Muscle of leg (tissue), 11 donors: Measurements from ENCODE around the gene YARS1. TPM values are rescaled to one million over a fixed set of nuclear protein-coding genes. Genes with fewer than 3 reads are reported as not detected.

Experiments
- DNase-seq: peaks from one replicate; pipeline ENCODE4 v3.0.0; 2013
- H3K27ac ChIP-seq: one replicate; pipeline ENCODE4 v1.5.1; 2013; ENCODE audit warnings: mild to moderate bottlenecking, low read length, control low read depth
- H3K27me3 ChIP-seq: one replicate; pipeline ENCODE4 v1.6.1; 2013; ENCODE audit warnings: low read length; ENCODE audit not compliant: control insufficient read depth, insufficient read depth
- H3K36me3 ChIP-seq: one replicate; pipeline ENCODE4 v1.6.1; 2013; ENCODE audit warnings: low read length; ENCODE audit not compliant: control insufficient read depth, insufficient read depth
- H3K4me1 ChIP-seq: one replicate; pipeline ENCODE4 v1.6.1; 2013; ENCODE audit warnings: low read length; ENCODE audit not compliant: control insufficient read depth, insufficient read depth
- H3K4me3 ChIP-seq: one replicate; pipeline ENCODE4 v1.5.1; 2013; ENCODE audit warnings: low read length, control low read depth
- H3K9me3 ChIP-seq: replicated peaks from 2 replicates; pipeline ENCODE4 v1.6.1; 2013; ENCODE audit warnings: low read depth, low read length; ENCODE audit not compliant: control insufficient read depth
- WGBS: methylation state at CpG from one replicate; pipeline ENCODE4 v1.1.5; 2013; ENCODE audit warnings: missing lambda C conversion rate; ENCODE audit not compliant: insufficient coverage; 5-methylcytosine and 5-hydroxymethylcytosine counted together
- polyA plus RNA-seq, 8 donors: library from polyadenylated mRNA; unstranded; fragments of 120-200 nt; gene quantifications; one replicate each; pipeline versions ENCODE4 v1.2.1 to v1.2.3, GENCODE V29; 2013; ENCODE audit warnings: inconsistent platforms in 1 of 8, low replicate concordance in 1 of 8; ENCODE audit not compliant: insufficient read length in 8 of 8, insufficient read depth in 1 of 8
- total RNA-seq: library from RNA; stranded (reverse); fragments of 120-200 nt; gene quantifications from one replicate; pipeline ENCODE4 v1.2.4, GENCODE V29; 2013

The YARS1 gene
- total and polyA plus RNA-seq, 9 donors: 35.3 to 56.7 (median 43.4) TPM

DNA sequence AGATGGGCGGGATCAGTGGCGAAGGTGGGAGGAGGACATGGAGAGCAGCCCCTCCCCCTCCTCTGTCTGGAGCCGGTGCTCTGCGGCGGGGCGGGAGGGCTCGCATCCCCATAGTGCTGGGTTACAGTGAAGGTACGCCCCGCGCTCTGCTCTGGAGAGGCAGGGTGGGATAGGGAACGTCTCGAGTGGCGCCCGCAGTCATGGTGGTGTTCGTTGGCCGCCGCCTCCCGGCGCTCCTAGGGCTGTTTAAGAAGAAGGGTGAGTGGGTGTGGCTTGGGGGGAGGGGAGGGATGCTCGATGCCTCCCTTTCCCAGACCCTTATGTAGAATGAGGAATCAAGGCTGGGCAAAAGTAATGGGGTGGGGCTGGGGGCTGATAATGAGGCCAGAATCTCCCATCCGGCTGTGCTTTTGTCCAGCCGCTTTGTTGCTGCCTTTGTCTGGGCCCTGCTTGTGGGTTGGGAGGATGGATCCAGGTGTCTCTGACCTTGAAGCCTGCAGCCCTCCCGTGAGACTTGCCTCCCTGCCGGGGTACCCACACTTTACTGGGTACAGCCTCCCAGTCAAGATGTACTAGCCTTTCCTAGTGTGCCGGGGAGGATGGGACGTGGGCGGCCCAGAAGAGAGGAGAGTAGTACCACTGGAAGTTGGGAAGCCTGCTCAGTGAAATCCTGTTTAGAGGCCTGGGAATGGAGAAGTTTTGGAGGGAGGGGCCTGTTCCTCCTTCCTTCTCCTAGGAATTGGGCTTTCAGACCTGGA is 51.4 kb downstream of the YARS1 start:
- DNase-seq: no peak
- Histone ChIP-seq H3K27ac (no peak overlapping the region), H3K4me3 (no peak overlapping the region), H3K27me3 (no peaks in the 10 kb centered on the region), H3K9me3 (no peaks in the 10 kb centered on the region), H3K4me1 (peaks cover 39% of the 10 kb centered on the region), H3K36me3 (peaks cover 18% of the 10 kb centered on the region)
- WGBS: 21% methylated on average over 17 of the region's 27 CpGs

DNA sequence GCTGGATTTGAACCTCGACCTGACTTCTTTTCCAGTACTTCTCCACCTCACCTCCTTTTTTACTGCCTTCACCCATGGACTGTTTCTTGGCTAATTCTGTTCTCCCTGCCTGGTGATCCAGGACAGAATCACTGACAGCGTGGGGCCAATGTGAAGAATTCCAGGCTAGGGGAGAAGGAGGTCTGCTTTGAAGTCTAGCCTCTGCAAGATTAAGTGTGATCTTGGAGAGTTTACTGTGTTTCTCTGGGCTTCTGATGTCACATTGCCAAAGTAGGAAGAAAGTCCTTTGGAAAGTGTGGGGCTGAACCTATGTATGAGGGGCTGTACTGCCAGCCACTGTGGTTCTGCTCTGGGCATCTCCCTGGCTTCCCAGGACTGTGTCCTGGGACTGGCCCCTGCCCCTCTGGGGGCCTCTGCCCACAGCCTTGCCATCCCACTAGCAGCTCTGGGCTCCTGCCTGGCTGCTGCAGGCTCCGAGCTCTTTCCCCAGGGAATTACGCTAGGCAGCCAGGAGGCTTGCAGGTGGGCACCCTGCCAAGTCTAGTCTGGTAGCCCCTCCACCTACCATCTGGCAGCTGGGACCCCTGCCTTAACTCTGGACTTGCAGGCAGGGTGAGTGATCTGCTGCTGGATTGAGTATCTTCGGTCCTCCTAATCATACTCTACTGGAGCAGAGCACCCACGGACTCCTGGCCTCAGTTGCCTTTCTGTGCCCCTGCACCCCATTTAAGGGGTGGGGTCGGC is 52.2 kb downstream of the YARS1 start:
- Histone ChIP-seq H3K36me3 (peaks cover 11% of the 10 kb centered on the region), H3K27ac (no peak overlapping the region), H3K27me3 (no peaks in the 10 kb centered on the region), H3K9me3 (no peaks in the 10 kb centered on the region), H3K4me3 (no peak overlapping the region), H3K4me1 (peaks cover 41% of the 10 kb centered on the region)
- DNase-seq: no peak
- 37% methylated on average over 3 of the region's 7 CpGs for WGBS

DNA sequence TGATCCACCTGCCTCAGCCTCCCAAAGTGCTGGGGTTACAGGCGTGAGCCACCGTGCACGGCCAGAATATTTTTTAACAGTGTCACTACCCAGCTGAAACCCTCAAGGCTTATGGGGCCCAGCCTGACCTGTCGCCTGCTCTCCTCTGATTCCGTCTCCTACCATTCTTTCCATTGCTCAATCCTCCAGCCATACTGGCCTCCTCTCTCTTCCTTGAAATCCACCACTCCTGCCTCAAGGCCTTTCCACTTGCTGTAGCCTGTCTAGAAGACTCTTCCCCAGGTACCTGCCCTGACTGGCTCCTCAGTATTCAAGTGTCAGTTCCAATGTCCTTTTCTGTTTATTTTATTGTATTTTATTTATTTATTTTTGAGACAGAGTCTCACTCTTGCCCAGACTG is 53.9 kb downstream of the YARS1 start:
- no peak overlapping the region for H3K27ac ChIP-seq
- H3K4me1 ChIP-seq: peaks cover 44% of the 10 kb centered on the region
- WGBS: 92% methylated on average over 5 of the region's 5 CpGs

DNA sequence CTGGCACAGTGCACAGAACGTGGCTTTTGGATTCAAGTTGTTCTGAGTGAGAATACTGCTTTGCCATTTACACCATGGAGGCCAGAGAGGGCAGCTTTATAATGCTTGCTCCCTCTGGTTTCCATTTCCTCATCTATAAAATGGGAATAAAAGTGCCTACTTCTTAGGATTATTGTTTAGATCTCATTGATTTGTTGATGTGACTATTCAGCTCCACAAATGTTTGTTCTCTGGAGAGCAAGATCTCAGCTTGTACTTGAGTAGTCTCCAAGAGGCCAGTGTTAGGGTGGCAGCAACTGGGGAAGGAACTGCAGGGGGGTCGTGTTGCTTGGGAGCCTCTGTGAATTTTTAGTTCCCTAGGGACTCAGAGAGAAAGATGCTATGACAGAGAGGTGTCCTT is 55.2 kb downstream of the YARS1 start:
- no peak for DNase-seq
- no CpG with 5 or more reads among the region's 2 CpGs for WGBS
- peaks cover 33% of the 10 kb centered on the region for H3K4me1 ChIP-seq

More for the DNA sequence above, 53.9 kb downstream of the YARS1 start:
- no peak overlapping the region for H3K4me3 ChIP-seq
- no peaks in the 10 kb centered on the region for H3K9me3 ChIP-seq
- no peaks in the 10 kb centered on the region for H3K27me3 ChIP-seq
- no peak for DNase-seq
- peaks cover 4% of the 10 kb centered on the region for H3K36me3 ChIP-seq

DNA sequence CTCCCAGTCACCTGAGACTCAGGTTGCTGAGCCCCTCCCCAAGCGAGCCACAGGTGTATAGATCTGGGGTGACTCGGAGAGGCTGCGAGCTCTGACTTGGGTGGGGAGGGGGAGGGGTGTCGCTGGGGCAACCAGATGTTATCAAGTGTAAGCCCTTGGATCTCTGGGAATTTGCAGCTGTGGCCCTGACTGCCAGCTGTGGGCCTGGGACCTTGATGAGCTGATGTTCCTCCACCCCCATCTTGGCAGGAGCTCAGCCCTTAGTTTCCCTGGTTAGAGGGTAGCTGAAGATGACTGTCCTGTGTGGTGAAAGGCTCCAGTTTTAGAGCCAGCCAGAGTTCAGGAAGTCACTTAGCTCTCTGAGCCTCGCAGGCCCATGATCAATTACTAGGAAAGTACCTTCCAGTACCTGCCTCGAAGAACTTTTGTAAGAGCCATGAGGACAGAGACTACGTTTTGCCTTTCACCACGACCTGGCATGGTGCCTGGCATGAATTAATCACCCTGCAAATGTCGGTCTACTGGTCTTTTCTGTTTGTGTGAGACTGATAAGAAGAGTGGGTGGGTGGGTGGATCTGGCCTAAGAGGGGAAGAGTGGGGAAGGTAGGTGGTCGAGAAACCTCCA is 55.8 kb downstream of the YARS1 start:
- H3K27me3 ChIP-seq: no peaks in the 10 kb centered on the region
- peaks cover 28% of the 10 kb centered on the region for H3K4me1 ChIP-seq
- H3K9me3 ChIP-seq: no peaks in the 10 kb centered on the region
- H3K4me3 ChIP-seq: no peak overlapping the region
- H3K27ac ChIP-seq: no peak overlapping the region
- H3K36me3 ChIP-seq: no peaks in the 10 kb centered on the region
- WGBS: 31% methylated on average over 8 of the region's 10 CpGs
- peak; percentile 36 for DNase-seq

More for the DNA sequence above, 55.2 kb downstream of the YARS1 start:
- Histone ChIP-seq H3K27ac (no peak overlapping the region), H3K4me3 (no peak overlapping the region), H3K9me3 (no peaks in the 10 kb centered on the region), H3K36me3 (no peaks in the 10 kb centered on the region), H3K27me3 (no peaks in the 10 kb centered on the region)

DNA sequence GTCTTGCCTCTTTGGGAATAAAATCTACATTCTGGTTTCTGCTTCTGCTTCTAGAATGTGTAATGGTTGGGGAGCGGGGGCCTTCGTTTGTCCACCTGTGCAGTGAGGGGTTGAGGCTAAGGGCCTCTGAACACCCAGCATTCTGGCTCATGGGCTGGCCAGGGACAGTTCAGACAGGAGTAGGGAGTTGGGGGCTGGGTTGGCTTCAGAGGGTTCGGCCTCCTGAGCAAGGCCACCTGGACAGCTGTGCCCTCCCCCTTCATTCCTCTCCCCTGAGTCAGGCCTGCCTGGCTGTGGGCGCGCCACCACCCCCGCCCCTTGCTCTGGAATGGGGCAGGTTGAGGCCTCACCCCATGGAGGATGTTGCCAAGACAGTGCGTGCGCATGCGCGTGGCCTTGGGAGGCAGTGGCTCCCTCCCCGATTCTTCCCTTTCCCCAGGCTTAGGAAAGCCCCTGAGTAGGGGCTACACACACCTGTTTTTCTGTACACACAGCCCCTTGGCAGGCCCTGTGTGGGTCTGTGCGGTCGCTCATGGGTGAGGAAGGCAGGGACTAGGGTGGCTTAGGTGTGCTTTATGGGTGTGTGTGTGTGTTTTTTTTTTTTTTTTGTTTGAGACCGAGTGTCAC is 57.0 kb downstream of the YARS1 start:
- H3K27ac ChIP-seq: no peak overlapping the region
- 43% methylated on average over 5 of the region's 14 CpGs for WGBS

DNA sequence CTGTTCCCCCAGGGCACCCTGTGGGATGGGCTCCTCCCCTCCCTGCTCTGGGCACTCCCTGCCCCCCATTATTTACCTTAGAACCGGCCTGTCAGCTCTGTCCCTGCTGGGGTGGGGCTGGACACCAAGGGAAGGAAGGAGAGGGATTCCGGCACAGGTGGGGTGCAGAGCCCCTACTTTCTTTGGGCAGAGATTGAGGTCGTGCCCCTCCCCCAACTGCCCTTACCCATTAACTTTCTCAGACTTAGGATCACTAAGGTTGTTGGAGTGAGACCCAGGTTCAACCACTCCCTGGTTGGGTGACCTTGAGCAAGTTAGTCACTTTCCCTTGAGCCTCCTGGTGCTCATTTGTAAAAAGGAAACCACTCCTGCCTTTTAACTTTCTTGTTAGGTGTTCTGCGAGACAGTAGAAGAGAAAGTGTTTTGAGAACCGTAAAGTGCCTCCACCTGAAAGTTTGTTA is 57.6 kb downstream of the YARS1 start:
- Histone ChIP-seq H3K27me3 (peaks cover 5% of the 10 kb centered on the region), H3K4me3 (no peak overlapping the region), H3K4me1 (peaks cover 21% of the 10 kb centered on the region), H3K9me3 (no peaks in the 10 kb centered on the region), H3K27ac (no peak overlapping the region), H3K36me3 (no peaks in the 10 kb centered on the region)
- no CpG with 5 or more reads among the region's 5 CpGs for WGBS
- DNase-seq: no peak

More for the DNA sequence above, 57.0 kb downstream of the YARS1 start:
- no peaks in the 10 kb centered on the region for H3K9me3 ChIP-seq
- H3K4me3 ChIP-seq: no peak overlapping the region
- H3K36me3 ChIP-seq: no peaks in the 10 kb centered on the region
- peaks cover 3% of the 10 kb centered on the region for H3K27me3 ChIP-seq
- DNase-seq: no peak
- H3K4me1 ChIP-seq: peaks cover 18% of the 10 kb centered on the region

DNA sequence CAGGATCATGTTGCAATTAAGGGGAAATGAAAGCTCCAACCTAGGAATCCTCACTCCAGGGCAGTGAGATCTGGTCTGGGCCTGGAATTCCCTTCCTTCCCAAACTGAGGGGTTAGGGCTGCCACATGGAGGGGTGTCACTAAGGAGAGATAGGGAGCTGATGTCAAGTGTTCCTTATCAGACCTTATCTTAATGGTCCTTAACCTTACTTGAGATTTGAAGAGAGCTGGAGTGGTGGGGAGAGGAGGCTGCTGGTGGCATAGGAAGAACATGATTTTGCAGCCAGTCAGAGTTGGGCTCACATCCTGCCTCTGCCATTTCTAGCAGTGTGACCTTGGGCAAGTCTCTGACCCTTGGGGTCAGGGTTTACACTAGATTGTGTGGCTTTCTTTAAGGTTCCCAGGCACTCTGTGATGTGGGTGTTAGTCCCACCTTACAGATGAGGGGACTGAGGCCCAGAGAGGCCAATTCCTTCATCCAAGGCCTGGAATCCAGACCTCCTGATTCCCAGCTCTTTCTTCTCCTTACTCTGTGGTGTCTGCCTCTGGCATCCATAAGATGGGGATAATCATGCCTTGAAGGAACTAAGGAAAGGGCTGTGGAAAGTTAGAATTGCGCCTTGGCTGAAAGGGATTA is 58.2 kb downstream of the YARS1 start:
- H3K27me3 ChIP-seq: peaks cover 8% of the 10 kb centered on the region
- H3K27ac ChIP-seq: no peak overlapping the region
- no peaks in the 10 kb centered on the region for H3K36me3 ChIP-seq
- no peak overlapping the region for H3K4me3 ChIP-seq
- DNase-seq: no peak
- WGBS: no CpG with 5 or more reads among the region's 1 CpG
- H3K9me3 ChIP-seq: no peaks in the 10 kb centered on the region
- peaks cover 26% of the 10 kb centered on the region for H3K4me1 ChIP-seq

DNA sequence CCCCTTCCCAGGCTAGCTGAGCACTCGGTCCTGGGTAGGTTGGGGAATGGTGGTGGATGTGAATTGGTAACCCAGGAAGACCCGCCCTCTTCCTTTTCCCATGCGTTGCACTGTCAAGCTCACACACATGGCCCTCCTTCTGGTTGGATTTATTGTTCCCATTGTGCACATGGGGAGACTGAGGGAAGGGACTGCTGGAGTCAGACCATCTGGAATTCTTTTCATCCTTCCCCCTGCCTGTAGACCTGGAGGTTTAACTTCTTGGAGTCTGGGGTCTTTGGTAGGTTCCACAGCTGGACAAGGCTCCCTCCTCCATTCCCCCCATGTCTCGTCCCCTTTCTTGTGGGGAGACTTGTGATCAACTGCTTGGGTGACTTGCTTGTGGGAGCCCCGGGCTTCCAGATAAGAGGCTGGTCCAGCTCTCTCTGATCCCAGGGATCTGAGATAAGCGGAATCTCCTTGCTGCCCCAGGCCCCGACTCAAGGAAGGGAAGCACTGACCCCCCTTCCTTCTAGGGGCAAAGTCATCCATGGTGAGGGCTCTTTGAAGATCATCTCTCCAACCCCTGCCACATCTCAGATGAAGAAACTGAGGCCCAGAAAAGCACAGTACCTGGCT is 58.9 kb downstream of the YARS1 start:
- Histone ChIP-seq H3K4me3 (no peak overlapping the region), H3K9me3 (no peaks in the 10 kb centered on the region), H3K36me3 (no peaks in the 10 kb centered on the region), H3K27ac (no peak overlapping the region), H3K4me1 (peaks cover 30% of the 10 kb centered on the region), H3K27me3 (peaks cover 8% of the 10 kb centered on the region)
- 51% methylated on average over 3 of the region's 7 CpGs for WGBS
- no peak for DNase-seq
